GM12878 (cell line): ENCODE measurements around the gene FAM118A. TPM values are rescaled to one million over a fixed set of nuclear protein-coding genes. Genes with fewer than 3 reads are reported as not detected.

Experiments
- ATAC-seq: fragments of 200-7000 bp; cut with Tn5 transposase; 3 replicates; pipeline ENCODE4 v1.9.1; 2020; ENCODE audit warnings: mild to moderate bottlenecking, moderate library complexity
- BruUV-seq: library from RNA; stranded (reverse); fragments of 400-500 nt; replicated peaks from 2 replicates; lab custom pipeline; 2021; lab: Mats Ljungman, UMichigan
- CTCF ChIA-PET: fragments of 300-600 bp; sonication (Branson Sonifier 250); formaldehyde crosslinking; extraction: SDS; loops from one replicate; lab custom pipeline; 2021; ENCODE audit warnings: inconsistent platforms; lab: Yijun Ruan, JAX
- POLR2A ChIA-PET: fragments of 350-600 bp; formaldehyde crosslinking; extraction: SDS; loops from one replicate; lab custom pipeline; 2021; ENCODE audit warnings: inconsistent platforms; lab: Charles Lee
- RAD21 ChIA-PET: fragments of 300-600 bp; sonication (Branson Sonifier 250); formaldehyde crosslinking; loops from one replicate; lab custom pipeline; 2023; ENCODE audit warnings: antibody characterized with exemption; ENCODE audit not compliant: unreplicated experiment; lab: Charles Lee
- SMC1A ChIA-PET: fragments of 300-600 bp; sonication (Branson Sonifier 250); formaldehyde crosslinking; loops from one replicate; lab custom pipeline; 2023; ENCODE audit not compliant: unreplicated experiment, uncharacterized antibody; lab: Charles Lee
- DNase-seq: peaks from one replicate; pipeline ENCODE4 v3.0.0-alpha.2; 2011; ENCODE audit warnings: low read depth, low spot score
- FAIRE-seq: peaks from 3 replicates; lab custom pipeline; 2011; peaks lifted over from hg19 to GRCh38; lab: Jason Lieb, UNC
- H2AFZ ChIP-seq: 2 replicates; pipeline ENCODE4 v1.6.0; 2011; ENCODE audit warnings: low read depth, low read length, control low read depth; ENCODE audit not compliant: control insufficient read depth
- H3K27ac ChIP-seq: 2 replicates; pipeline ENCODE4 v1.5.1; 2011; ENCODE audit warnings: control low read depth; ENCODE audit not compliant: control insufficient read depth, insufficient read depth
- H3K27me3 ChIP-seq, 2 experiments: replicated peaks in 1 of 2; 2 replicates each; pipeline versions ENCODE4 v1.6.0 to v1.6.1; 2011; ENCODE audit warnings: low read length in 1 of 2; ENCODE audit not compliant: control insufficient read depth in 2 of 2, insufficient read depth in 2 of 2
- H3K36me3 ChIP-seq, 2 experiments: 2 replicates each; pipeline ENCODE4 v1.5.1; 2011; ENCODE audit warnings: low read length in 1 of 2; ENCODE audit not compliant: control insufficient read depth in 2 of 2, insufficient read depth in 2 of 2
- H3K4me1 ChIP-seq: 2 replicates; pipeline ENCODE4 v1.6.1; 2011; ENCODE audit warnings: mild to moderate bottlenecking, low read length, moderate library complexity, mixed read lengths; ENCODE audit not compliant: control insufficient read depth, insufficient read depth
- H3K4me2 ChIP-seq: 2 replicates; pipeline ENCODE4 v1.6.0; 2011; ENCODE audit warnings: control low read depth; ENCODE audit not compliant: control insufficient read depth, insufficient read depth
- H3K4me3 ChIP-seq: fragments of 200-600 bp; sonication (generic); 2 replicates; pipeline ENCODE4 v1.5.1; 2016
- H3K79me2 ChIP-seq: 2 replicates; pipeline ENCODE4 v1.6.0; 2011; ENCODE audit warnings: low read length; ENCODE audit not compliant: control insufficient read depth, insufficient read depth
- H3K9ac ChIP-seq: 2 replicates; pipeline ENCODE4 v1.8.0; 2011; ENCODE audit warnings: low read length, control low read depth, mixed read lengths; ENCODE audit not compliant: control insufficient read depth, insufficient read depth
- H3K9me3 ChIP-seq: replicated peaks from 3 replicates; pipeline ENCODE4 v1.5.1; 2011; ENCODE audit warnings: mild to moderate bottlenecking, low read length; ENCODE audit not compliant: control insufficient read depth, insufficient read depth
- H4K20me1 ChIP-seq: 2 replicates; pipeline ENCODE4 v1.6.0; 2011; ENCODE audit not compliant: control insufficient read depth, insufficient read depth
- HCFC1 ChIP-seq: fragments of 150-350 bp; IDR thresholded peaks from 2 replicates; pipeline ENCODE4 v1.6.1; 2014; ENCODE audit warnings: low read length
- JUND ChIP-seq: IDR thresholded peaks from 2 replicates; pipeline ENCODE4 v1.6.1; 2012; ENCODE audit warnings: low read depth, mild to moderate bottlenecking, low read length, improper control_type of control experiment, moderate library complexity
- KLF5 ChIP-seq: fragments of 450-650 bp; IDR thresholded peaks from 2 replicates; pipeline ENCODE4 v1.6.1; 2014; ENCODE audit warnings: mild to moderate bottlenecking; ENCODE audit not compliant: partially characterized antibody
- NFYB ChIP-seq: IDR thresholded peaks from 2 replicates; pipeline ENCODE4 v1.6.1; 2011; ENCODE audit warnings: low read depth, mild to moderate bottlenecking, low read length, improper control_type of control experiment, moderate library complexity; ENCODE audit not compliant: insufficient read depth
- RAD21 ChIP-seq: IDR thresholded peaks from 2 replicates; pipeline ENCODE4 v1.6.1; 2011; ENCODE audit warnings: mild to moderate bottlenecking, low read depth, low read length, moderate library complexity; ENCODE audit not compliant: insufficient read depth
- SMAD1 ChIP-seq: fragments of 450-650 bp; IDR thresholded peaks from 2 replicates; pipeline ENCODE4 v1.6.1; 2018; ENCODE audit warnings: mild to moderate bottlenecking, low read depth; ENCODE audit not compliant: partially characterized antibody
- SMAD5 ChIP-seq: IDR thresholded peaks from 2 replicates; pipeline ENCODE4 v1.6.1; 2016; ENCODE audit warnings: antibody characterized with exemption, low read depth
- TARDBP ChIP-seq: IDR thresholded peaks from 2 replicates; pipeline ENCODE4 v1.6.1; 2016; ENCODE audit warnings: borderline replicate concordance
- WRNIP1 ChIP-seq: IDR thresholded peaks from 2 replicates; pipeline ENCODE4 v1.6.1; 2011; ENCODE audit warnings: low read depth, low read length, improper control_type of control experiment, borderline replicate concordance
- ZNF24 ChIP-seq: fragments of 450-650 bp; IDR thresholded peaks from 2 replicates; pipeline ENCODE4 v1.6.1; 2017; ENCODE audit warnings: antibody characterized with exemption, mild to moderate bottlenecking
- WGBS: methylation state at CpG from one replicate; pipeline ENCODE4 v1.1.6; 2016; ENCODE audit warnings: low lambda C conversion rate; ENCODE audit not compliant: insufficient replicate concordance, insufficient coverage; ENCODE audit errors: missing lambda C conversion rate; 5-methylcytosine and 5-hydroxymethylcytosine counted together
- in situ Hi-C: fragments of 300-500 bp; cut with MboI; formaldehyde crosslinking; loops from 9 replicates; pipeline ENCODE4 v1.14.3; 2018; ENCODE audit warnings: mixed read lengths
- intact Hi-C: fragments of 100-400 bp; cut with micrococcal nuclease; formaldehyde crosslinking; loops from one replicate; pipeline ENCODE4 v1.14.2; 2022; ENCODE audit not compliant: unreplicated experiment
- polyA plus RNA-seq, 11 experiments: library from polyadenylated mRNA; depleted of rRNA in 4 of 11; unstranded in 6 of 11; stranded (reverse) in 5 of 11; fragments of >200 nt; fragmentation: Nextera tagmentation in 4 of 11; fragmentation: Illumina TruSeq in 1 of 11; extraction: Ambion mirVana in 4 of 11; extraction: Trizol in 1 of 11; gene quantifications; 1 replicate in 1 of 11; 2 replicates in 10 of 11; pipeline versions ENCODE4 v1.2.1 to v1.2.3, GENCODE V29; 2011 to 2016; ENCODE audit warnings: inconsistent platforms in 2 of 11, missing spikeins in 2 of 11, low read depth in 1 of 11
- total RNA-seq, 4 experiments: library from RNA; depleted of rRNA in 3 of 4; stranded (reverse); fragments of >200 nt in 3 of 4; fragmentation: Illumina TruSeq in 1 of 4; extraction: Trizol in 1 of 4; gene quantifications; 2 replicates each; pipeline versions ENCODE4 v1.2.1 to v1.2.3, GENCODE V29; 2013 to 2021
- TF ChIP-seq, protein P1 (sequence below): IDR thresholded peaks from 2 replicates; pipeline ENCODE4 v1.6.1; 2011; ENCODE audit warnings: borderline replicate concordance, low read depth, mild to moderate bottlenecking, moderate library complexity, low read length; ENCODE audit not compliant: insufficient read depth, poor library complexity, severe bottlenecking
- TF ChIP-seq, protein P2 (sequence below): fragments of 450-650 bp; IDR thresholded peaks from 2 replicates; pipeline ENCODE4 v1.6.1; 2017; ENCODE audit warnings: mild to moderate bottlenecking, low read depth, inconsistent platforms; ENCODE audit not compliant: poor library complexity, severe bottlenecking
- TF ChIP-seq, protein P3 (sequence below): fragments of 450-650 bp; IDR thresholded peaks from 2 replicates; pipeline ENCODE4 v1.6.1; 2017; ENCODE audit warnings: borderline replicate concordance
- TF ChIP-seq, protein P4 (sequence below): fragments of 450-650 bp; IDR thresholded peaks from 2 replicates; pipeline ENCODE4 v1.6.1; 2016; ENCODE audit warnings: mild to moderate bottlenecking, moderate library complexity, borderline replicate concordance

Gene FAM118A
- total and polyA plus RNA-seq, 10 of the 15 experiments (the other 5 are each of a cell fraction or from before 2014, with no cell fraction given), result 17.4 to 332 (median 56.6) TPM

DNA sequence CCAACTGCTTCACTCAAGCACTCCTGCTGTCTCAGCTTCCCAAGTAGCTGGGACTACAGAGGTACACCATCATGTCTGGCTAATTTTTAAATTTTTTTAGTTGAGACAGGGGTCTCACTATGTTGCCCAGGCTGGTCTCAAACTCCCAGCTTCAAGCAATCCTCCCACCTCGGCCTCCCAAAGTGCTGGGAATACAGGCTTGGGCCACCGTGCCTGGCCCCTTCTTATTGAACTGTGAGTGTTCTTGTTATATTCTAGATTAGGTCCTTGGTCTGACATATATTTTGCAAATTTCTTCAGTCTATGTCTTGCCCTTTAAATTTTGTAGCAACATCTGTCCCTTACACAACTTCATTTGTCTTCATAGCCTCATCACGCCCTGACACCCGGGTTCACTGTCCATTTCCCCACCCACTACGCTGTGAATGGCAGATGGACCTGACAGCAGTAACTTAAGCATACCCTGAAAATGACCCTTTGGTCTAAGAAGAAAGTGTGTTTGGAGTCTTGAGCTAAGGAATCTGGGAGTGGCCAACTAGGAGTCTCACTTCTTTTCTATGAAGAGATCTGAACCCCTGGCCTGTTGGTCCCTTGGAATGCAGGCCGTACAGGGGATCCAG is 4.2 kb upstream of the FAM118A start:
- no TSS peak for BruUV-seq
- Histone ChIP-seq H3K27ac (no peak overlapping the region), H3K27me3 (no peaks in the 10 kb centered on the region), H3K9me3 (no peaks in the 10 kb centered on the region), H3K36me3 (no peaks in the 10 kb centered on the region), H3K4me1 (peaks cover 10% of the 10 kb centered on the region), H3K4me2 (no peak overlapping the region), H3K9ac (no peak overlapping the region), H3K79me2 (peaks cover 4% of the 10 kb centered on the region), H3K4me3 (no peak overlapping the region), H2AFZ (no peak overlapping the region), H4K20me1 (no peaks in the 10 kb centered on the region)
- whole genome bisulfite sequencing, result 41% methylated on average over 6 of the region's 6 CpGs
- intact Hi-C loops (no loop called here), in situ Hi-C loops (no loop called here)
- ChIA-PET SMC1A (interaction anchor here (1.3 kb wide), 1 partner anchor 12 kb away, joined by 3 read pairs; no protein-coding TSS in a partner anchor), CTCF (no interaction called here), POLR2A (interaction anchor here (0.6 kb wide), 1 partner anchor 38 kb away, joined by 3 read pairs; no protein-coding TSS in a partner anchor), RAD21 (no interaction called here)
- no peak for DNase-seq
- no peak for FAIRE-seq
- ATAC-seq, result no peak
- TF ChIP-seq KLF5, result no peak
- TF ChIP-seq SMAD1, result no peak
- no peak for TF ChIP-seq TARDBP
- TF ChIP-seq, protein P1, sequence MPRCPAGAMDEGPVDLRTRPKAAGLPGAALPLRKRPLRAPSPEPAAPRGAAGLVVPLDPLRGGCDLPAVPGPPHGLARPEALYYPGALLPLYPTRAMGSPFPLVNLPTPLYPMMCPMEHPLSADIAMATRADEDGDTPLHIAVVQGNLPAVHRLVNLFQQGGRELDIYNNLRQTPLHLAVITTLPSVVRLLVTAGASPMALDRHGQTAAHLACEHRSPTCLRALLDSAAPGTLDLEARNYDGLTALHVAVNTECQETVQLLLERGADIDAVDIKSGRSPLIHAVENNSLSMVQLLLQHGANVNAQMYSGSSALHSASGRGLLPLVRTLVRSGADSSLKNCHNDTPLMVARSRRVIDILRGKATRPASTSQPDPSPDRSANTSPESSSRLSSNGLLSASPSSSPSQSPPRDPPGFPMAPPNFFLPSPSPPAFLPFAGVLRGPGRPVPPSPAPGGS, result no peak
- TF ChIP-seq NFYB, result no peak
- TF ChIP-seq, protein P2, sequence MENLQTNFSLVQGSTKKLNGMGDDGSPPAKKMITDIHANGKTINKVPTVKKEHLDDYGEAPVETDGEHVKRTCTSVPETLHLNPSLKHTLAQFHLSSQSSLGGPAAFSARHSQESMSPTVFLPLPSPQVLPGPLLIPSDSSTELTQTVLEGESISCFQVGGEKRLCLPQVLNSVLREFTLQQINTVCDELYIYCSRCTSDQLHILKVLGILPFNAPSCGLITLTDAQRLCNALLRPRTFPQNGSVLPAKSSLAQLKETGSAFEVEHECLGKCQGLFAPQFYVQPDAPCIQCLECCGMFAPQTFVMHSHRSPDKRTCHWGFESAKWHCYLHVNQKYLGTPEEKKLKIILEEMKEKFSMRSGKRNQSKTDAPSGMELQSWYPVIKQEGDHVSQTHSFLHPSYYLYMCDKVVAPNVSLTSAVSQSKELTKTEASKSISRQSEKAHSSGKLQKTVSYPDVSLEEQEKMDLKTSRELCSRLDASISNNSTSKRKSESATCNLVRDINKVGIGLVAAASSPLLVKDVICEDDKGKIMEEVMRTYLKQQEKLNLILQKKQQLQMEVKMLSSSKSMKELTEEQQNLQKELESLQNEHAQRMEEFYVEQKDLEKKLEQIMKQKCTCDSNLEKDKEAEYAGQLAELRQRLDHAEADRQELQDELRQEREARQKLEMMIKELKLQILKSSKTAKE, result no peak
- no peak for TF ChIP-seq SMAD5
- TF ChIP-seq ZNF24, result no peak
- TF ChIP-seq, protein P3, sequence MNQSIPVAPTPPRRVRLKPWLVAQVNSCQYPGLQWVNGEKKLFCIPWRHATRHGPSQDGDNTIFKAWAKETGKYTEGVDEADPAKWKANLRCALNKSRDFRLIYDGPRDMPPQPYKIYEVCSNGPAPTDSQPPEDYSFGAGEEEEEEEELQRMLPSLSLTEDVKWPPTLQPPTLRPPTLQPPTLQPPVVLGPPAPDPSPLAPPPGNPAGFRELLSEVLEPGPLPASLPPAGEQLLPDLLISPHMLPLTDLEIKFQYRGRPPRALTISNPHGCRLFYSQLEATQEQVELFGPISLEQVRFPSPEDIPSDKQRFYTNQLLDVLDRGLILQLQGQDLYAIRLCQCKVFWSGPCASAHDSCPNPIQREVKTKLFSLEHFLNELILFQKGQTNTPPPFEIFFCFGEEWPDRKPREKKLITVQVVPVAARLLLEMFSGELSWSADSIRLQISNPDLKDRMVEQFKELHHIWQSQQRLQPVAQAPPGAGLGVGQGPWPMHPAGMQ, result no peak
- TF ChIP-seq, protein P4, sequence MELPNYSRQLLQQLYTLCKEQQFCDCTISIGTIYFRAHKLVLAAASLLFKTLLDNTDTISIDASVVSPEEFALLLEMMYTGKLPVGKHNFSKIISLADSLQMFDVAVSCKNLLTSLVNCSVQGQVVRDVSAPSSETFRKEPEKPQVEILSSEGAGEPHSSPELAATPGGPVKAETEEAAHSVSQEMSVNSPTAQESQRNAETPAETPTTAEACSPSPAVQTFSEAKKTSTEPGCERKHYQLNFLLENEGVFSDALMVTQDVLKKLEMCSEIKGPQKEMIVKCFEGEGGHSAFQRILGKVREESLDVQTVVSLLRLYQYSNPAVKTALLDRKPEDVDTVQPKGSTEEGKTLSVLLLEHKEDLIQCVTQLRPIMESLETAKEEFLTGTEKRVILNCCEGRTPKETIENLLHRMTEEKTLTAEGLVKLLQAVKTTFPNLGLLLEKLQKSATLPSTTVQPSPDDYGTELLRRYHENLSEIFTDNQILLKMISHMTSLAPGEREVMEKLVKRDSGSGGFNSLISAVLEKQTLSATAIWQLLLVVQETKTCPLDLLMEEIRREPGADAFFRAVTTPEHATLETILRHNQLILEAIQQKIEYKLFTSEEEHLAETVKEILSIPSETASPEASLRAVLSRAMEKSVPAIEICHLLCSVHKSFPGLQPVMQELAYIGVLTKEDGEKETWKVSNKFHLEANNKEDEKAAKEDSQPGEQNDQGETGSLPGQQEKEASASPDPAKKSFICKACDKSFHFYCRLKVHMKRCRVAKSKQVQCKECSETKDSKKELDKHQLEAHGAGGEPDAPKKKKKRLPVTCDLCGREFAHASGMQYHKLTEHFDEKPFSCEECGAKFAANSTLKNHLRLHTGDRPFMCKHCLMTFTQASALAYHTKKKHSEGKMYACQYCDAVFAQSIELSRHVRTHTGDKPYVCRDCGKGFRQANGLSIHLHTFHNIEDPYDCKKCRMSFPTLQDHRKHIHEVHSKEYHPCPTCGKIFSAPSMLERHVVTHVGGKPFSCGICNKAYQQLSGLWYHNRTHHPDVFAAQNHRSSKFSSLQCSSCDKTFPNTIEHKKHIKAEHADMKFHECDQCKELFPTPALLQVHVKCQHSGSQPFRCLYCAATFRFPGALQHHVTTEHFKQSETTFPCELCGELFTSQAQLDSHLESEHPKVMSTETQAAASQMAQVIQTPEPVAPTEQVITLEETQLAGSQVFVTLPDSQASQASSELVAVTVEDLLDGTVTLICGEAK, result no peak
- no peak for TF ChIP-seq RAD21
- no peak for TF ChIP-seq JUND
- TF ChIP-seq WRNIP1, result no peak
- no peak for TF ChIP-seq HCFC1
